Fibroblast of the aortic adventitia (primary cell): ENCODE data around the gene CD96. TPM values are rescaled to one million over a fixed set of nuclear protein-coding genes. Genes with fewer than 3 reads are reported as not detected.
"Not testable (repeated sequence)": the region's sequence is repeated elsewhere in the genome, so short reads cannot be mapped to it uniquely, and the experiment has no call there.

ENCODE experiments used
- DNase-seq: peaks from one replicate; pipeline ENCODE4 v3.0.0-alpha.2; 2010; ENCODE audit warnings: low read depth
- H3K4me3 ChIP-seq: 2 replicates; pipeline ENCODE4 v1.5.1; 2011; ENCODE audit warnings: low read depth, mild to moderate bottlenecking, control low read depth, low read length, moderate library complexity
- total RNA-seq: library from RNA; depleted of rRNA; stranded (reverse); fragments of >200 nt; gene quantifications from 2 replicates; pipeline ENCODE4 v1.2.3, GENCODE V29; 2012; ENCODE audit warnings: low replicate concordance
- TF ChIP-seq, protein P1 (sequence below): IDR thresholded peaks from 2 replicates; pipeline ENCODE4 v1.5.1; 2011; ENCODE audit warnings: mild to moderate bottlenecking, low read length, control low read depth, inconsistent platforms; ENCODE audit not compliant: insufficient read depth

The CD96 gene
- total RNA-seq, 1 donor, result 0.09 TPM

DNA sequence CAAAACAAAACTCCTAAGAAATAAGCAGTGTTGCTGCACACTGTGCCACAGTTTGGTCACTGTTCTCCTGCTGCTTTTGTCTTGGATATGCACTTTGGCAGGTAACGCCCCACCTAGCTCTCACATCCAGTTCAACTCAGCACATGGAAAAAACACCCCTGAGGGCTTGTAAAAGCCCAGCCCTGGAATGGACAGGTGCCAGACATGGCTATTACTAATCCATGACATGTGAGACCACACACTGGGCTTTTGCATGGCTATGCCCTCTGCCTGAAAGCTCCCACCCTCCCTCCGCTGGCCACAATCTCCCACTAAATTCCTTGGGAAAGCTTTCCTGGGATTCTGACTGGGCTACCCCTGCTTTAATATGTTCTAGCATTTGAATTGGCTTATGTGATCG is 77.8 kb downstream of the CD96 start:
- H3K4me3 ChIP-seq, result no peak overlapping the region
- peak; percentile 16 for DNase-seq
- TF ChIP-seq, protein P1, sequence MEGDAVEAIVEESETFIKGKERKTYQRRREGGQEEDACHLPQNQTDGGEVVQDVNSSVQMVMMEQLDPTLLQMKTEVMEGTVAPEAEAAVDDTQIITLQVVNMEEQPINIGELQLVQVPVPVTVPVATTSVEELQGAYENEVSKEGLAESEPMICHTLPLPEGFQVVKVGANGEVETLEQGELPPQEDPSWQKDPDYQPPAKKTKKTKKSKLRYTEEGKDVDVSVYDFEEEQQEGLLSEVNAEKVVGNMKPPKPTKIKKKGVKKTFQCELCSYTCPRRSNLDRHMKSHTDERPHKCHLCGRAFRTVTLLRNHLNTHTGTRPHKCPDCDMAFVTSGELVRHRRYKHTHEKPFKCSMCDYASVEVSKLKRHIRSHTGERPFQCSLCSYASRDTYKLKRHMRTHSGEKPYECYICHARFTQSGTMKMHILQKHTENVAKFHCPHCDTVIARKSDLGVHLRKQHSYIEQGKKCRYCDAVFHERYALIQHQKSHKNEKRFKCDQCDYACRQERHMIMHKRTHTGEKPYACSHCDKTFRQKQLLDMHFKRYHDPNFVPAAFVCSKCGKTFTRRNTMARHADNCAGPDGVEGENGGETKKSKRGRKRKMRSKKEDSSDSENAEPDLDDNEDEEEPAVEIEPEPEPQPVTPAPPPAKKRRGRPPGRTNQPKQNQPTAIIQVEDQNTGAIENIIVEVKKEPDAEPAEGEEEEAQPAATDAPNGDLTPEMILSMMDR, result no peak

DNA sequence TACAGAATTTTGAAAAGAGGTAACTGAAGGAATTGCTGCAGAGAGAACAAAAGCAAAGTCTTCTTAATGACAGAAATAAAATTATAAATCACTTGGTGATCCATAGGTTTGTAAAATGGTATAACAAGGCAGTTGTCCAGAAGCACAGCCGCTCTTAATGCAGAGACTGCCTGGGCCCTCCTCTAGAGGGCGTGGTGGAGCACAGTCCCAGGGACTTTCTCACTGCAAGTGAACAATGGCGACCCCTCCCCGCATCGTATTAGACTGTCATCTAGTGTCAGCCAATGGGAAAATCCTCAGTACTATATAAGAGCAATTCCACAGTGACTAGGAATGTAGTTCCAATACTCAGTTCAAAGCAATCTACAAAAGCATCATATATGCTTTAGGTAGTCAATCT is 79.5 kb downstream of the CD96 start:
- no peak overlapping the region for H3K4me3 ChIP-seq
- DNase-seq, result no peak
- TF ChIP-seq, protein P1, result peak; percentile 10

DNA sequence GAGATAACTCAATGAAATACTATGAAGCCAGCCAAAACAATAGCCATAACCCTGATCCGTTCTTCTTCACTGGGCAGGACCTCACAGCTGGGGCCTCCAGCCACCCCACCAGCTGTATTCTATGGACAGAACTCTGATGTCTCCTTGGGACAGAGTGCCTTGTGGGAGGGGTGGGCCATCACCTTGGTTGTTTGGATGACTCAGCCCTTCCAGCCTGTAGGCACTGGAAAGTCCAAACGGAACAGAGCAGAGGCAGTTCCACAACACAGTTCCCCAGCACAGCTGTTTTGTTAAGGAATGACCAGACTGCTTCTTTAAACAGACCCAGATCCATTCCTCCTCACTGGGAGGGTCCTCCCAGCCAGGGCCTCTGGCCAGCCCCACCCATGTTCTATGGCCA is 85.1 kb downstream of the CD96 start:
- DNase-seq, result no peak
- no peak overlapping the region for H3K4me3 ChIP-seq
- TF ChIP-seq, protein P1, result no peak

DNA sequence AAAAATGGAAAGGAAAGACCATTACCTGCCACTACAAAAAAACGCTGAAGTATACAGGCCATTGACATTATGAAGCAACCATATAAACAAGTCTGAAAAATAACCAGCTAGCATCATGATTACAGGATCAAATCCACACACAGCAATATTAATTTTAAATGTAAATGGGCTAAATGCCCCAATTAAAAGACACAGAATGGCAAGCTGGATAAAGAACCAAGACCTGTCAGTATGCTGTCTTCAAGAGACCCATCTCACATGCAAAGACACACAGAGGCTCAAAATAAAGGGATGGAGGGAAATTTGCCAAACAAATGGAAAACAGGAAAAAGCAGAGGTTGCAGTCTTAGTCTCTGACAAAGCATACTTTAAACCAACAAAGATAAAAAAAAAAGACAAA is 87.0 kb downstream of the CD96 start:
- not testable (repeated sequence) for H3K4me3 ChIP-seq, DNase-seq

DNA sequence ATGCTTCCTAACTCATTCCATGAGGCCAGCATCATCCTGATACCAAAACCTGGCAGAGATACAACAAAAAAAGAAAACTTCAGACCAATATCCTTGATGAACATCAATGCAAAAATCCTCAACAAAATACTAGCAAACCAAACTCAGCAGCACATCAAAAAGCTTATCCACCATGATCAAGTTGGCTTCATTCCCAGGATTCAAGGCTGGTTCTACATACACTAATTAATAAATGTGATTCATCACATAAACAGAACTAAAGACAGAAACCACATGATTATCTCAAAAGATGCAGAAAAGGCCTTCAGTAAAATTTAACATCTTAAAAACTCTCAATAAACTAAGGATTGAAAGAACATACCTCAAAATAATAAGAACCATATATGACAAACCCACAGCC is 88.6 kb downstream of the CD96 start:
- not testable (repeated sequence) for H3K4me3 ChIP-seq

DNA sequence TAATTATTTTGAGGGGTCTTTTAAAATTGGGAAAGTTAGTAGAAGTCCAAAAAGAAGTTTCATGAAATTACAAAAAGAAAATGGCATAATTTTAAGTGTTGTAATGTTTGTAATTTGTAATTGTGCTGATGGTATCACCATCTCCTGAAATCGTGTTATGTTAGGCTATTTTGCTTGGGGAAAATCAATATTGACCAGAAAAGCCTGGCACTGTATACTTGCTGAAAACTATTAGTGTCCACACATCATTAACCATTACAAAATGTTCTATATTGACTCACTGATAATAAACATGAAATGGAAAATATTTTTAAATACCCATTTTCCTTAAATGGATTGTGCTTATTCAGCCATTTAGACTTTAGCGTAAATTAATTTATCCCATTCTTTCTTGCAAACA is 93.4 kb downstream of the CD96 start:
- no peak overlapping the region for H3K4me3 ChIP-seq
- DNase-seq, result no peak
- TF ChIP-seq, protein P1, result no peak

More for the DNA sequence above, 88.6 kb downstream of the CD96 start:
- peak; percentile 15 for DNase-seq

DNA sequence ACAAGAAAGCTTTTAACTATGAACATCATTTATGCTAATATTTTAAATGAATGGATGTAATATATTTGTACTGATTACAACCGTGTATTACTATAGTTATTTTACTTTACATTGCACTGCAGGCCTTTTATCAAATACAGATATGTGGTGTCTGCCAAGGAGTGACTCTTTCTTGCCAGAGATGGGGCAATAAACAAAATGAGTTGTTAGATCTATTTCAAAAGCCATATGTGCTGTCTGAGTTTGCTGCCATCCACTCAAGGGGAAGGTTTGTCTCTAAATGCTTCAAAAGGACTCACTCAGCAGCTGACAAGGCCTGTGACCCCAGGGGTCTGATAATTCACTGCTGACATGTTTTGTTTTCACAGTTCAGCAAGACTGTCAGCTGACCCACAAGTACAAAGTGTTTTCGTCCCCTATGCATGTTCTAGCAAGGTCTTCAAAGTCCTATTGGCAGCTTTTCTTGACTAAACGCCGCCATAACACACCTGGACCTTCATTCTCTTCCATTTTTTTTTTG is 94.4 kb downstream of the CD96 start:
- TF ChIP-seq, protein P1, result no peak
- DNase-seq, result peak; percentile 41

DNA sequence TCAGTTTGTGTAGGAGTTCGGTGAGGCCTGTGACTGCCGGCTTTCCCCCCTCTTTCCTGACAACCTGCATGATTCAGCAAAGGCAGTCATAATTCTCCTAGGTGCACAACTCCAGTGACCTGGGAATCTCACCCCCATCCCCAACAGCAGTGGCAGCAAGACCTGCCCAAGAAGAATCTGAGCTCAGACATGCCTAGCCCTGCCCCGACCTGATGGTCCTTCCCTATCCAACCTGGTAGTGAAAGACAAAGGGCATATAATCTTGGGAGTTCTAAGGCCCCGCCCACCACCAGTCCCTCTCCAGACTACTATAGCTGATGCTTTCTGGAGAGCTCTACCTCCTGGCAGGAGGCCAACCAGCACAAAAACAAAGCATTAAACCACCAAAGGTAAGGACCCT is 97.3 kb downstream of the CD96 start:
- no peak for DNase-seq
- H3K4me3 ChIP-seq, result no peak overlapping the region
- TF ChIP-seq, protein P1, result no peak

More for the DNA sequence above, 94.4 kb downstream of the CD96 start:
- H3K4me3 ChIP-seq, result no peak overlapping the region
